ENCODE data around the gene TMEM132C. TPM values are rescaled to one million over a fixed set of nuclear protein-coding genes. Genes with fewer than 3 reads are reported as not detected.

TMEM132C gene
- total and polyA plus RNA-seq, 2 experiments from 2014 or later = not detected

DNA sequence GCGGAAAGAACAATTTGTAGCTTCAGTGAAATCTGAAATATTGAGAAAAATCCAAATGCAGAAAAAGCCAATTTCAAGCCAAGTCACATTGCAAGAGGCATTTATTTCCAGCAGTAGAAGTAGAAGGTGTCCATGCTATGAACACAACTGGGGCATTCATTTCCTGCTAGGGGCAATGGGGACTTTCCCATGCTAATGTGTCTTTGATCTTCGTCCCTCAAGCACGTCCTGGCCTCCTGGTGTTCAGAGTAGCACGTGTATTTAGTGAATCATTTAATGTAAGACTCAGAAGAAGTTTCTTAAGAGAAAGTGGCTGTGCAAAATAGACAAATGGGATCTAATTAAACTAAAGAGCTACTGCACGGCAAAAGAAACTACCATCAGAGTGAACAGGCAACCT lies 267.9 kb downstream of the TMEM132C start:
- Mint-ChIP-seq H3K27ac (no peak overlapping the region), H3K36me3 (ENCODE audit: low read depth) (peaks cover 44% of the 10 kb centered on the region), H3K9me3 (peaks cover 100% of the 10 kb centered on the region), H3K27me3 (ENCODE audit: insufficient read depth, low read depth, poor library complexity) (peaks cover 1% of the 10 kb centered on the region), H3K4me1 (no peaks in the 10 kb centered on the region), H3K4me3 (no peak overlapping the region)
- H3K4me1 ChIP-seq (ENCODE audit: insufficient read depth) = no peaks in the 10 kb centered on the region
- DNase-seq (ENCODE audit: low spot score) = no peak
- no peaks in the 10 kb centered on the region for H3F3A ChIP-seq (replicated peaks; ENCODE audit: low read depth)
- H3K27ac ChIP-seq (ENCODE audit: low read depth) = no peak overlapping the region
- H3K79me2 ChIP-seq (replicated peaks; ENCODE audit: insufficient read depth) = no peaks in the 10 kb centered on the region
- H3K4me3 ChIP-seq = no peak overlapping the region
- H2AFZ ChIP-seq = no peak overlapping the region
- ATAC-seq = no peak
- no peaks in the 10 kb centered on the region for H3K36me3 ChIP-seq (ENCODE audit: insufficient read depth)
- no peaks in the 10 kb centered on the region for H3K9me2 ChIP-seq (ENCODE audit: insufficient read depth)
- no peaks in the 10 kb centered on the region for H4K20me1 ChIP-seq (replicated peaks; ENCODE audit: insufficient read depth)
- TF ChIP-seq EZH2phosphoT487 (IDR thresholded peaks at IDR 0.05; ENCODE audit: unreplicated experiment) (no peak), NANOG (IDR thresholded peaks at IDR 0.05; ENCODE audit: borderline replicate concordance) (no peak), EZH2 (IDR thresholded peaks at IDR 0.05; ENCODE audit: low read depth, unreplicated experiment) (no peak), JUNB (IDR thresholded peaks at IDR 0.05; ENCODE audit: unreplicated experiment) (no peak), ZNF331 (CRISPR knock-in tag; IDR thresholded peaks at IDR 0.05; ENCODE audit: low read depth) (no peak), POLR2AphosphoS5 (IDR thresholded peaks at IDR 0.05; ENCODE audit: low read depth) (no peak), CREB1 (CRISPR knock-in tag; IDR thresholded peaks at IDR 0.05; ENCODE audit: low read depth) (no peak), ZNF462 (CRISPR knock-in tag; IDR thresholded peaks at IDR 0.05) (no peak), STAT1 (IDR thresholded peaks at IDR 0.05; ENCODE audit: unreplicated experiment) (no peak)
- TF ChIP-seq, protein P1, sequence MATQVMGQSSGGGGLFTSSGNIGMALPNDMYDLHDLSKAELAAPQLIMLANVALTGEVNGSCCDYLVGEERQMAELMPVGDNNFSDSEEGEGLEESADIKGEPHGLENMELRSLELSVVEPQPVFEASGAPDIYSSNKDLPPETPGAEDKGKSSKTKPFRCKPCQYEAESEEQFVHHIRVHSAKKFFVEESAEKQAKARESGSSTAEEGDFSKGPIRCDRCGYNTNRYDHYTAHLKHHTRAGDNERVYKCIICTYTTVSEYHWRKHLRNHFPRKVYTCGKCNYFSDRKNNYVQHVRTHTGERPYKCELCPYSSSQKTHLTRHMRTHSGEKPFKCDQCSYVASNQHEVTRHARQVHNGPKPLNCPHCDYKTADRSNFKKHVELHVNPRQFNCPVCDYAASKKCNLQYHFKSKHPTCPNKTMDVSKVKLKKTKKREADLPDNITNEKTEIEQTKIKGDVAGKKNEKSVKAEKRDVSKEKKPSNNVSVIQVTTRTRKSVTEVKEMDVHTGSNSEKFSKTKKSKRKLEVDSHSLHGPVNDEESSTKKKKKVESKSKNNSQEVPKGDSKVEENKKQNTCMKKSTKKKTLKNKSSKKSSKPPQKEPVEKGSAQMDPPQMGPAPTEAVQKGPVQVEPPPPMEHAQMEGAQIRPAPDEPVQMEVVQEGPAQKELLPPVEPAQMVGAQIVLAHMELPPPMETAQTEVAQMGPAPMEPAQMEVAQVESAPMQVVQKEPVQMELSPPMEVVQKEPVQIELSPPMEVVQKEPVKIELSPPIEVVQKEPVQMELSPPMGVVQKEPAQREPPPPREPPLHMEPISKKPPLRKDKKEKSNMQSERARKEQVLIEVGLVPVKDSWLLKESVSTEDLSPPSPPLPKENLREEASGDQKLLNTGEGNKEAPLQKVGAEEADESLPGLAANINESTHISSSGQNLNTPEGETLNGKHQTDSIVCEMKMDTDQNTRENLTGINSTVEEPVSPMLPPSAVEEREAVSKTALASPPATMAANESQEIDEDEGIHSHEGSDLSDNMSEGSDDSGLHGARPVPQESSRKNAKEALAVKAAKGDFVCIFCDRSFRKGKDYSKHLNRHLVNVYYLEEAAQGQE (IDR thresholded peaks at IDR 0.05; ENCODE audit: unreplicated experiment) = no peak
- H3K4me2 ChIP-seq = no peak overlapping the region
- H3K27me3 ChIP-seq (ENCODE audit: insufficient read depth) = no peaks in the 10 kb centered on the region

Measured in GM23338 (cell line).